Type B pancreatic cell (in vitro differentiated cells): ENCODE measurements around the gene AHSG. TPM values are rescaled to one million over a fixed set of nuclear protein-coding genes. Genes with fewer than 3 reads are reported as not detected.

ENCODE experiments used
- DNase-seq: peaks from one replicate; pipeline ENCODE4 v3.0.0; 2021; ENCODE audit warnings: mixed read lengths; ENCODE audit not compliant: unreplicated experiment; ENCODE audit errors: extremely low spot score
- H3K27ac Mint-ChIP-seq: 2 replicates; pipeline ENCODE4 v1.8.0; 2021; ENCODE audit warnings: mild to moderate bottlenecking, mixed read lengths
- H3K27me3 Mint-ChIP-seq: 2 replicates; pipeline ENCODE4 v1.8.0; 2021; ENCODE audit warnings: mixed read lengths
- H3K36me3 Mint-ChIP-seq: 2 replicates; pipeline ENCODE4 v1.8.0; 2021; ENCODE audit warnings: mixed read lengths
- H3K4me1 Mint-ChIP-seq: one replicate; pipeline ENCODE4 v1.8.0; 2021; ENCODE audit warnings: mixed read lengths; ENCODE audit not compliant: unreplicated experiment
- H3K4me3 Mint-ChIP-seq: 2 replicates; pipeline ENCODE4 v1.8.0; 2021; ENCODE audit warnings: mild to moderate bottlenecking, mixed read lengths
- H3K9me3 Mint-ChIP-seq: 2 replicates; pipeline ENCODE4 v1.8.0; 2021; ENCODE audit warnings: mixed read lengths
- CTCF ChIP-seq: fragments of 200-600 bp; sonication (generic); conservative IDR thresholded peaks from 2 replicates; pipeline ENCODE4 v1.5.0; 2021; ENCODE audit warnings: antibody characterized with exemption, mild to moderate bottlenecking
- total RNA-seq: library from RNA; stranded (reverse); gene quantifications from 2 replicates; pipeline ENCODE4 v1.2.1, GENCODE V29; 2021; ENCODE audit warnings: low replicate concordance

AHSG gene
- total RNA-seq, 1 donor from 2014 or later: 0.27 TPM

- peaks cover 11% of the 10 kb centered on the region for H3K4me1 Mint-ChIP-seq
- no peak overlapping the region for H3K4me3 Mint-ChIP-seq
- DNase-seq: no peak
- peaks cover 22% of the 10 kb centered on the region for H3K27me3 Mint-ChIP-seq
- no peaks in the 10 kb centered on the region for H3K9me3 Mint-ChIP-seq
- no peak overlapping the region for H3K27ac Mint-ChIP-seq
- TF ChIP-seq CTCF: no peak
- H3K36me3 Mint-ChIP-seq: no peaks in the 10 kb centered on the region
These were observed 50.7 kb downstream of the AHSG start for GRCh38 chr3:186663361-186664118.

GRCh38 chr3:186664119-186664495 is 51.2 kb downstream of the AHSG start:
- TF ChIP-seq CTCF: no peak
- DNase-seq: no peak
- no peaks in the 10 kb centered on the region for H3K9me3 Mint-ChIP-seq
- peaks cover 22% of the 10 kb centered on the region for H3K27me3 Mint-ChIP-seq
- H3K4me1 Mint-ChIP-seq: peaks cover 11% of the 10 kb centered on the region
- H3K36me3 Mint-ChIP-seq: no peaks in the 10 kb centered on the region
- no peak overlapping the region for H3K4me3 Mint-ChIP-seq
- no peak overlapping the region for H3K27ac Mint-ChIP-seq

GRCh38 chr3:186664506-186664905 is 51.6 kb downstream of the AHSG start:
- no peak overlapping the region for H3K27ac Mint-ChIP-seq
- H3K27me3 Mint-ChIP-seq: peaks cover 23% of the 10 kb centered on the region
- peaks cover 11% of the 10 kb centered on the region for H3K4me1 Mint-ChIP-seq
- no peaks in the 10 kb centered on the region for H3K36me3 Mint-ChIP-seq
- H3K9me3 Mint-ChIP-seq: no peaks in the 10 kb centered on the region
- no peak overlapping the region for H3K4me3 Mint-ChIP-seq
- TF ChIP-seq CTCF: no peak
- DNase-seq: no peak

GRCh38 chr3:186665625-186666188 is 52.8 kb downstream of the AHSG start, which contains the start of gene HRG:
TSS of gene HRG (plus strand) at chr3:186666014. CDS start at chr3:186666032, 18 bp downstream.
- Mint-ChIP-seq H3K36me3 (no peaks in the 10 kb centered on the region), H3K9me3 (no peaks in the 10 kb centered on the region), H3K27ac (no peak within 1 kb of the TSS), H3K27me3 (peaks cover 26% of the 10 kb centered on the region), H3K4me3 (no peak within 1 kb of the TSS), H3K4me1 (peaks cover 11% of the 10 kb centered on the region)
- DNase-seq: no peak
- TF ChIP-seq CTCF: no peak

- H3K27ac Mint-ChIP-seq: no peak overlapping the region
- no peak for TF ChIP-seq CTCF
- H3K4me1 Mint-ChIP-seq: peaks cover 9% of the 10 kb centered on the region
- peaks cover 26% of the 10 kb centered on the region for H3K27me3 Mint-ChIP-seq
- no peak for DNase-seq
- no peak overlapping the region for H3K4me3 Mint-ChIP-seq
- no peaks in the 10 kb centered on the region for H3K9me3 Mint-ChIP-seq
- H3K36me3 Mint-ChIP-seq: no peaks in the 10 kb centered on the region
These were observed 55.6 kb downstream of the AHSG start for GRCh38 chr3:186668426-186668825.
